SW480 (cell line): Measurements from ENCODE around the gene SCG3.

Experiments used
- DNase-seq: peaks from one replicate; pipeline ENCODE4 v3.0.0-alpha.2; 2016; ENCODE audit warnings: low spot score

The SCG3 gene

GRCh38 chr15:51678096-51678495, 3.2 kb upstream of the SCG3 start:
- no peak for DNase-seq

- no peak for DNase-seq
These were observed 982 bp upstream of the SCG3 start for GRCh38 chr15:51680321-51680720.

- DNase-seq: no peak
These were observed 6.3 kb downstream of the SCG3 start for GRCh38 chr15:51687565-51687964.

GRCh38 chr15:51688863-51689262, 7.6 kb downstream of the SCG3 start:
- DNase-seq: no peak

- DNase-seq: no peak
These were observed 10.9 kb downstream of the SCG3 start for GRCh38 chr15:51692154-51692553.

- no peak for DNase-seq
These were observed 15.3 kb downstream of the SCG3 start for GRCh38 chr15:51696566-51696965.

GRCh38 chr15:51697163-51697562, 15.9 kb downstream of the SCG3 start:
- no peak for DNase-seq

- no peak for DNase-seq
These were observed 18.1 kb downstream of the SCG3 start for GRCh38 chr15:51699373-51699772.

- DNase-seq: no peak
These were observed 21.4 kb downstream of the SCG3 start for GRCh38 chr15:51702710-51703109.

GRCh38 chr15:51706291-51706690, 25.0 kb downstream of the SCG3 start:
- no peak for DNase-seq

- no peak for DNase-seq
These were observed 25.8 kb downstream of the SCG3 start for GRCh38 chr15:51706926-51707608.

- DNase-seq: no peak
These were observed 26.7 kb downstream of the SCG3 start for GRCh38 chr15:51708013-51708412.

- DNase-seq: no peak
These were observed 27.7 kb downstream of the SCG3 start for GRCh38 chr15:51709031-51709430.

GRCh38 chr15:51714162-51714561, 32.9 kb downstream of the SCG3 start:
- no peak for DNase-seq

GRCh38 chr15:51714911-51715310, 33.6 kb downstream of the SCG3 start:
- no peak for DNase-seq

- DNase-seq: no peak
These were observed 36.9 kb downstream of the SCG3 start for GRCh38 chr15:51718219-51718618.

- DNase-seq: no peak
These were observed 37.4 kb downstream of the SCG3 start for GRCh38 chr15:51718746-51719145.

GRCh38 chr15:51720201-51720995, 39.1 kb downstream of the SCG3 start:
- no peak for DNase-seq

GRCh38 chr15:51721199-51721960, 40.1 kb downstream of the SCG3 start:
- no peak for DNase-seq

GRCh38 chr15:51724199-51724598, 42.9 kb downstream of the SCG3 start:
- no peak for DNase-seq

- no peak for DNase-seq
These were observed 43.4 kb downstream of the SCG3 start for GRCh38 chr15:51724673-51725072.

GRCh38 chr15:51726302-51727073, 45.2 kb downstream of the SCG3 start:
- DNase-seq: peak; percentile 58
